Mesothelial cell of epicardium (in vitro differentiated cells): ENCODE data around the gene D2HGDH. TPM values are rescaled to one million over a fixed set of nuclear protein-coding genes. Genes with fewer than 3 reads are reported as not detected.

Source experiments
- DNase-seq, 2 experiments: peaks; one replicate each; pipeline ENCODE4 v3.0.0; 2021; ENCODE audit warnings: low spot score in 2 of 2; ENCODE audit not compliant: unreplicated experiment in 2 of 2
- H3K27ac Mint-ChIP-seq: 2 replicates; pipeline ENCODE4 v1.8.0; 2021; ENCODE audit warnings: mixed read lengths
- H3K27me3 Mint-ChIP-seq: 2 replicates; pipeline ENCODE4 v1.8.0; 2021; ENCODE audit warnings: low read depth, mixed read lengths
- H3K36me3 Mint-ChIP-seq: 2 replicates; pipeline ENCODE4 v1.8.0; 2021; ENCODE audit warnings: mixed read lengths
- H3K4me1 Mint-ChIP-seq: 2 replicates; pipeline ENCODE4 v1.8.0; 2021; ENCODE audit warnings: mixed read lengths
- H3K4me3 Mint-ChIP-seq: 2 replicates; pipeline ENCODE4 v1.8.0; 2021; ENCODE audit warnings: mild to moderate bottlenecking, moderate library complexity, mixed read lengths
- H3K9me3 Mint-ChIP-seq: 2 replicates; pipeline ENCODE4 v1.8.0; 2021; ENCODE audit warnings: mixed read lengths
- total RNA-seq: library from RNA; stranded (reverse); gene quantifications from 3 replicates; pipeline ENCODE4 v1.2.1, GENCODE V29; 2021
- TF ChIP-seq, protein P1 (sequence below): fragments of 200-600 bp; sonication (generic); IDR thresholded peaks from one replicate; pipeline ENCODE4 v1.5.0; 2021; ENCODE audit warnings: antibody characterized with exemption; ENCODE audit not compliant: unreplicated experiment

The D2HGDH gene
- total RNA-seq, 1 donor from 2014 or later = 60.3 TPM

DNA sequence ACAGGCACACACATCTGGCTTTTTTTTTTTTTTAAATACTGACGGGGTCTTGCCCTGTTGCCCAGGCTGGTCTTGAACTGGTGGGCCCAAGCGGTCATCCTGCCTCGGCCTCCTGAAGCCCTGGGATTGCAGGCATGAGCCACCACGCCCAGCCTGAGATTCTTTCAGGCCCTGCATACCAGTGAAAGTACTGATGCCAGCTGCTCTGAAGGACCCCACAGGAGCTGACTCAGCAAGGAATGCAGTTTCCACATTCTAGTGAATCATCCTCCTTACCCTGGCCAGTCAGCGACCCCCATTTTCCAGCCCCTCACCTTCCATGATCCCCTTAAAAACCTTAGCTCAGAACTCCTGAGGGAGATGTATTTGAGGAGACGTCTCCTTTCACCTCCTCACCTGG is 42.0 kb upstream of the D2HGDH start:
- Mint-ChIP-seq H3K27me3 (no peaks in the 10 kb centered on the region), H3K4me3 (no peak overlapping the region), H3K4me1 (peaks cover 10% of the 10 kb centered on the region), H3K9me3 (no peaks in the 10 kb centered on the region), H3K27ac (no peak overlapping the region), H3K36me3 (peaks cover 8% of the 10 kb centered on the region)
- no peak for DNase-seq
- TF ChIP-seq, protein P1, sequence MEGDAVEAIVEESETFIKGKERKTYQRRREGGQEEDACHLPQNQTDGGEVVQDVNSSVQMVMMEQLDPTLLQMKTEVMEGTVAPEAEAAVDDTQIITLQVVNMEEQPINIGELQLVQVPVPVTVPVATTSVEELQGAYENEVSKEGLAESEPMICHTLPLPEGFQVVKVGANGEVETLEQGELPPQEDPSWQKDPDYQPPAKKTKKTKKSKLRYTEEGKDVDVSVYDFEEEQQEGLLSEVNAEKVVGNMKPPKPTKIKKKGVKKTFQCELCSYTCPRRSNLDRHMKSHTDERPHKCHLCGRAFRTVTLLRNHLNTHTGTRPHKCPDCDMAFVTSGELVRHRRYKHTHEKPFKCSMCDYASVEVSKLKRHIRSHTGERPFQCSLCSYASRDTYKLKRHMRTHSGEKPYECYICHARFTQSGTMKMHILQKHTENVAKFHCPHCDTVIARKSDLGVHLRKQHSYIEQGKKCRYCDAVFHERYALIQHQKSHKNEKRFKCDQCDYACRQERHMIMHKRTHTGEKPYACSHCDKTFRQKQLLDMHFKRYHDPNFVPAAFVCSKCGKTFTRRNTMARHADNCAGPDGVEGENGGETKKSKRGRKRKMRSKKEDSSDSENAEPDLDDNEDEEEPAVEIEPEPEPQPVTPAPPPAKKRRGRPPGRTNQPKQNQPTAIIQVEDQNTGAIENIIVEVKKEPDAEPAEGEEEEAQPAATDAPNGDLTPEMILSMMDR = no peak

DNA sequence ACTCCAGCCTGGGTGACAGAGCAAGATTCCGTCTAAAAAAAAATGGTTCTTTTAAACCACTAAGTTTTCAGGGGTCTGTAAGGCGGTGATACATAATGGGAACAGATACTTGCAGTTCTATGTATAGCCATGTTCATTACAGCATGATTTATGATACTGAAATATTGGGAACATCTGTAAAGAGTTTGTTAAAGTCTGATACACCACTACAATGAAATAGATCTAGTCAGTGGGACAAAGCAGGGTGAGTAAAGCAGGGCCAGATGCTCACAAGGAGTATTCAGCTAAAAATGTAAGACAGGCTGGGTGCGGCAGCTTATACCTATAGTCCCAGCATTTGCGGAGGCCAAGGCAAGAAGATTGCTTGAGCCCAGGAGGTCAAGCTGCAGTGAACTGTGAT is 38.8 kb upstream of the D2HGDH start:
- Mint-ChIP-seq H3K27ac (no peak overlapping the region), H3K4me3 (no peak overlapping the region)

DNA sequence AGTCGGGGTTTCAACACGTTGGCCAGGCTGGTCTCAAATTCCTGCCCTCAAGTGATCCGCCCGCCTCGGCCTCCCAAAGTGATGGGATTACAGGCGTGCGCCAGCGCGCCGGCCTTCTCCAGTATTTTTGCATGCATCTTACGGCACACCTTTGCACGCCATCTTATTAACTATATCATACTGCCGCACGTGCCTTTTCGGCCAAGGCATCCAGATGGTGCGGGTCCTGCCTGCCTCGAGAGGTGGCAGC is 33.4 kb upstream of the D2HGDH start:
- H3K27me3 Mint-ChIP-seq = no peaks in the 10 kb centered on the region
- TF ChIP-seq, protein P1 = no peak
- H3K4me1 Mint-ChIP-seq = peaks cover 10% of the 10 kb centered on the region
- H3K4me3 Mint-ChIP-seq = peak overlapping the region; percentile 73
- no peak for DNase-seq
- H3K27ac Mint-ChIP-seq = peak overlapping the region; percentile 83
- peaks cover 6% of the 10 kb centered on the region for H3K9me3 Mint-ChIP-seq
- H3K36me3 Mint-ChIP-seq = peaks cover 12% of the 10 kb centered on the region

More for the DNA sequence above, 38.8 kb upstream of the D2HGDH start:
- Mint-ChIP-seq H3K27me3 (no peaks in the 10 kb centered on the region), H3K4me1 (peaks cover 2% of the 10 kb centered on the region), H3K36me3 (peaks cover 6% of the 10 kb centered on the region), H3K9me3 (no peaks in the 10 kb centered on the region)
- no peak for DNase-seq
- TF ChIP-seq, protein P1 = no peak

DNA sequence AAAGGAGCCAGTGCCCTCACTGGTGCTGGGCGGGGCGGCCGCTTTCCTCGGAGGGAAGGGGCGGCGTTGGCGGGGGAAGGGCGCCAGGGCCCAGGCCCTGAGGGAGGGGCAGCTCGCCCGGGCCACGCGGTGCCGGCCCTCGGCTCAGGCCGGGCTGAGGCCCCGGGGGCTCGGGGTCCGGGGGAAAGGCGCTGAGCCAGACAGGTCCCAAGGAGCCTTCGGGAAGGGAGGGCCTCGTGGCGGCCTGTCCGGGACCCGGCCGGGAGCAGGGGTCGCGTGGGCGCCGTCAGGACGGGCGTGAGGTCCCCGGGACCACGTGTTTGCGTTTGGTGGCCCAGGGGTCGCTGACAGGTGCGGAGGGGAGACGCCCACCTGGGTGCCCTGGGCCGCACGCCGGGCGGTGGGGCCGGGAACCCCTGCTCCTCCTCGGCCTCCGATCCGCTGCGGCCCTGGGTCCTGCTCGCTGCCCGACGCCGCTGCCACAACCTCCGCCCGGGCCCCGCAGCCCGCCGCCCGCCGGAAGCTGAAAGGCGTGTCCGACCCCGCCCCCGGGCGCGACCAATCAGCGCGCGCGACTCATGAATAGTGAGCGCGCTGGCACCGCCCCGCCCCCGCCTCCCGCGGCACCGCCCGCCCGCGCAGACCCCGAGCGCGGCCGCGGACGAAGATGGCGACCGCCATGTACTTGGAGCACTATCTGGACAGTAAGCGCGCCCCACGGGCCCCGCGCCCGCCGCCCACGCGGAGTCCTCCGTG is 32.9 kb upstream of the D2HGDH start, which contains the start of gene ING5:
Gene ING5, plus strand, starts transcription at position 641 of the 756 bp plus-strand sequence. Its CDS starts 27 bp downstream, at position 668.
- Mint-ChIP-seq H3K4me3 (peak within 1 kb of the TSS; percentile 76), H3K36me3 (peaks cover 14% of the 10 kb centered on the region), H3K27ac (peak within 1 kb of the TSS; percentile 83), H3K4me1 (peaks cover 10% of the 10 kb centered on the region), H3K27me3 (no peaks in the 10 kb centered on the region), H3K9me3 (peaks cover 7% of the 10 kb centered on the region)
- DNase-seq = peak; percentile 97 to 98
- TF ChIP-seq, protein P1 = no peak

DNA sequence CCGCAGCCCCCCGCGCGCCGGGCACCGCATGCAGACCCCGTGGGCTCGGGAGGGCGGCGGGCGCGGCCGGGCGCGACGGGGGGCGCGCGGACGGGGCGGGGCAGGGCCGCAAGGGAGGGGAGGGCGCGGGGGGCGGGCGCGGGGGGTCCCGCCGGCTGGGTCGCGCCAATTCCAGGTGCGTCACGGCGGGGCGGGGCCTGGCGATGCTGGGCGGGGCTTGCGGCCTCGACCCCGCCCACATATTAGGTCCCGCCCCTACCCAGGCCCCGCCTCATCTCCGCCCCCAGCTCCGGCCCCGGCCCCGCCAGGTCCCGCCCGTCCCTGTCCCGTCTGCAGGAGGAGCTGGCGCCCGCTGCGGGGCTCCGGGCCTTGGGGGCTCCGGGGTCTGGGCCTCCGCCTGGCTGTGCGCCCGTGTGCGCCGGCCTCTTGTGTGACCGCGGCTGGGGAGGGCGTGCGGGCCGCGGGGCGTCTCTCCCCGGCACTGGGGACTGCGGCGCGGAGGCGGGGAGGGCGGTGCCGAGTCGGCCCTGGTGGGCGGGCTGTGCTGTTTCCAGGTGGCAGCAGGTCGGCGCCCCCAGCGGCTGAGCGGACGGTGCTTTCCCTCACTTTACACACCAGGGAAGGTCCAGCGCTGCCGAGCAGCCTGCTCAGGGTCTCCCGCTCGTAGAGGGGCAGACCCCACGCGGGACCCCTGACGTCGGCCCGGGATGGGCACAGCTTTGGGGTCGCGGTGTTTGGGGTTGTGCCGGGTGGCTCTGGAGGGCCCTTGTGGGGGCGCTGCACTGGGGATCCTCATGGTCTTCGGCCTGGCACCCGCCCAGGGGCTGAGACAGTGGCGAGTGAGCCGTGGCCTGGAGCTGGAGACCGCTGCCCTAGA is 32.0 kb upstream of the D2HGDH start:
- H3K4me1 Mint-ChIP-seq = peaks cover 10% of the 10 kb centered on the region
- H3K4me3 Mint-ChIP-seq = peak overlapping the region; percentile 76
- no peaks in the 10 kb centered on the region for H3K27me3 Mint-ChIP-seq
- DNase-seq = peak; percentile 80 to 93
- TF ChIP-seq, protein P1 = no peak
- peaks cover 20% of the 10 kb centered on the region for H3K36me3 Mint-ChIP-seq
- H3K9me3 Mint-ChIP-seq = peaks cover 7% of the 10 kb centered on the region
- peak overlapping the region; percentile 83 for H3K27ac Mint-ChIP-seq
